Measurements from ENCODE around the gene LEKR1. TPM values are rescaled to one million over a fixed set of nuclear protein-coding genes. Genes with fewer than 3 reads are reported as not detected.

The LEKR1 gene
- total RNA-seq, 8 experiments from 2014 or later: 0.05 to 3.2 (median 1.2) TPM

DNA sequence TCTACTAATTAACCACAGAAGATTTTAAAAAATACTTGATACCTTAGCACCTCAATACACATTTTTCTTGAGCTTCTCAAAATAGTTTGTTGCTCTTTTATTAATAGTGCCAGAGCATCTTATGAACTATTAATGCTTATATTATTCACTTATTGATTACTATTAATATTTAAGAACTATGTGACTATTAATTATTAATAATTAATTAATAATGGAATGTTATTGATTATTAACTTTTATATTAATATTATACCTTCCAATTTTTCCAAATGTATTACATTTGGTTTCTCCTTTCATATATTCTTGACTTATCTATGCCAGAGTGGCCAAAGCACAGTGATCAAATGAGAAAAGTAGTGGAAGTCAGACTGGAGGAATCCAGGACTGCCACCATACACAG lies 195.5 kb downstream of the LEKR1 start:
- no peak overlapping the region for H3K4me3 ChIP-seq
- ATAC-seq (replicated peaks in 6 of 8): no peak
- H3K27ac ChIP-seq: no peak overlapping the region
- in situ Hi-C loops (cut with MboI; ENCODE audit: low pct_unique_long_range_greater_than_20kb in 2 of 9, low sequenced_read_pairs in 9 of 9, unreplicated experiment in 9 of 9): no loop called here
- no peaks in the 10 kb centered on the region for H3K4me1 ChIP-seq (replicated peaks in 1 of 2)

DNA sequence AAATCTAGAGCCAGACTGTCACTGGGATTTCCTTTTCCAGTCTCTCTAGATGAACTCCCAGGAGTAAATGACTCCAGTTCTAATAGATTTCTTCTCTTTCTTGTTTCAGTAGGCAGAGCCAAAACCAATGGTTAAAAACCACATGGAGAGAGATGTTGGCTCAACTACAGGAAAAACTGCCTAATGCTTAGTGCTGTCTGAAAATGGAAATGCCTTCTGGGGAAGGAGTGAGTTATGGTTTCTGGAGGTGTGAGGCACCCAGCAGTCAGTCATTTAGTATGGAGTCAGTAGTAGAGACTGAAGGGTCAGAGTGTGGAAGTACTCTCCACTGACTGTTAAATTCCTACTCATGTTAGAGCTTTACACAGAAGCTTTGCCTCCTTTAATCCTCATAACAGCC lies 197.1 kb downstream of the LEKR1 start:
- Histone ChIP-seq H3K4me3 (no peak overlapping the region), H3K4me1 (replicated peaks in 1 of 2) (no peaks in the 10 kb centered on the region), H3K27ac (no peak overlapping the region)
- in situ Hi-C loops (cut with MboI; ENCODE audit: low pct_unique_long_range_greater_than_20kb in 2 of 9, low sequenced_read_pairs in 9 of 9, unreplicated experiment in 9 of 9): no loop called here
- peak in 2 of 8 experiments; percentile 50 to 71 for ATAC-seq (replicated peaks in 6 of 8)

DNA sequence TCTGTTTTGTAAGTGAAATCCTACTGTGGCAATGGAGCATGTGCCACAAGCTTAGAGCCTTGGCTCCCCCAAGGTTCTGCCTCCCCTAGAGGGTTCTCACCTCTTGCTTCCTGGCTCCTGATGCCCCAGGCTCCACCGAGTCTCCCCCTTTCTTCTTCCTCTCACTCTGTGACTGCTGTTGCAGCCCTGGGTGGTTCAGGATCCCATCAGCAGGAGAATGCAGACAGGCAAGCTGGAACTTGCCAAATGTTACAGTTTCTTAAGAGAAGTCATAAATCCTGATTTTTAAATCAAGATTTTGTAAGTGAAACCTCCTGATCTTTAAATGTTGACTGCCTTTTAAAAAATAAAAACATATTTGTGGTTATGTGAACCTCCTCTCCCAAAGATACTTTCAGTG lies 199.9 kb downstream of the LEKR1 start:
- H3K4me3 ChIP-seq: no peak overlapping the region
- no peak for ATAC-seq (replicated peaks in 6 of 8)
- in situ Hi-C loops (cut with MboI; ENCODE audit: low pct_unique_long_range_greater_than_20kb in 2 of 9, low sequenced_read_pairs in 9 of 9, unreplicated experiment in 9 of 9): no loop called here
- 17 to 71% methylated on average over 1 of the region's 1 CpG; no CpG with 5 or more reads in 8 of the 10 experiments for WGBS, 10 experiments
- no peaks in the 10 kb centered on the region for H3K4me1 ChIP-seq (replicated peaks in 1 of 2)
- no peak overlapping the region for H3K27ac ChIP-seq

DNA sequence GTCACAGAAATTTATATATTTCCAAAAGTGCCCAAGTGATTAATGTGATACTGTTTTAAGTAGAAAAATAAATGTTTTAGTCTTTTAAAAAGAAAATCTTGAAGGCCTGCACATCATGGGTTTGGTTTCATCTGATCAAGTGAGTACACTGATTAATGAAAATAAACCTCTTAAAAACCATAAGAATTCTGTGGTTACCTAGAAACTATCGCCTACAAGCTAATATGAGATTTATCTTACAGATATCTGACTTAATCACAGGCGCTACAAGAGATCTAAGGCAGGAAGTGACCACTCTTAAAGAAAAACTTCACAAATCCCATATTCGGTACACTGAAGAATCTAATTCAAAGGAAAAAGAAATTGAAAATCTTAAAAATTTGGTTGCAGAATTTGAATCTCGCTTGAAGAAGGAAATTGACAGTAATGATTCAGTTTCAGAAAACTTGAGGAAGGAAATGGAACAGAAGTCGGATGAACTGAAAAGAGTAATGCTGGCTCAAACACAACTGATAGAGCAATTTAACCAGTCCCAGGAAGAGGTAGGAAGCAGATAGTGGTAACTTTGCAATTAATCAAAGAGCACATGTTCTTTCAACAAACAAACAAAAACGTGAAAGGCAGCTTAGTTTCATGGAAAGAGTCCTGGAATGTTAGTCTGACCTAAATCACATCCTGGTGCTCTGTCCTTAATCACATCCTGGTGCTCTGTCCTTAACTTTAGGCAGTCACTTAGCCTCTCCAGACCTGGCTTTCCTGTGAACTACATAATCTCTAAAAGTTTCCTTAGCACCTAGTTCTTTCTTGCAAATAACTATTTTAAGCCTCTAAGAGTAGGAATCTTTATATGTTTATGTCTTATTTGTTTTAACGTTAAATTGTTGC lies 201.9 kb downstream of the LEKR1 start:
- Histone ChIP-seq H3K4me3 (no peak overlapping the region), H3K4me1 (replicated peaks in 1 of 2) (no peaks in the 10 kb centered on the region), H3K27ac (no peak overlapping the region)
- WGBS, 10 experiments: 40 to 94% (median 81%) methylated on average over 3 to 7 of the region's 7 CpGs
- in situ Hi-C loops (cut with MboI; ENCODE audit: low pct_unique_long_range_greater_than_20kb in 2 of 9, low sequenced_read_pairs in 9 of 9, unreplicated experiment in 9 of 9): no loop called here
- ATAC-seq (replicated peaks in 6 of 8): no peak

DNA sequence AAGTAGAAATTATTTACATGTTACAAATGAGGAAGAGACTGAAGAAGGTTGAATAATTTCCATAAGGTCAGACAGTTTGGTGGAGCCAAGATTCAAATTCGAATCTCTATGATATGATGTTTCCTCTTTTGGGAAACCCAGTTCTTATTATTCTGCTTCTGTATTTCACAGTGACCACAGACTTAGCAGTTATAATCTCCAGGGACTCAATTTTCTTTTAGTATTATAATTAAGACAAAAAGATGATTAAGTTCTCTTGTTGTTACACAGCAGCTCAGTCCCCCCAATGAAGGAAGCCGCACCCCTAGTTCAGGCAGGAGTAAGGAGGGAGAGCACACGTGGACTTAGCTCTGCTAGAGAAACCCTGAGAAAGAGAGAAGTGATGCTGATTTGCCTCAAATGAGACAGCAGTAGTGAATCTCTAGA lies 203.2 kb downstream of the LEKR1 start:
- ATAC-seq (replicated peaks in 6 of 8): no peak

DNA sequence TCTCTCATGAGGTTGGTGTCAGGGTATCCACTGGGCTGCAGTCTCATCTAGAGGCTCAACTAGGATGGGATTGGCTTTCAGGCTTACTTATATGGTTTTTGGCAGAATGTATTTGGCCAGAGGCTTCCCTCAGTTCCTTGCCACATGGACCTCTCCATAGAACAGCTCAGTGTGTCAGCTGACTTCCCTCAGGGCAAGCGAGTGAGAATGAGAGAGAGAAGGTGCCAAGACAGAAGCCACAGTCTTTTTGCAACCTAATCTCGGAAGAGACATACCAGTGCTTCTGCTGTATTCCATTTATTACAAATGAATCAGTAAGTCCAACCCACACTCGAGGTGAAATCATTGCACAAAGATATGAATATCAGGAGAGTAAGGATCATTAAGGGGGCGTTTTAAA lies 204.6 kb downstream of the LEKR1 start:
- H3K4me1 ChIP-seq (replicated peaks in 1 of 2): no peaks in the 10 kb centered on the region
- in situ Hi-C loops (cut with MboI; ENCODE audit: low pct_unique_long_range_greater_than_20kb in 2 of 9, low sequenced_read_pairs in 9 of 9, unreplicated experiment in 9 of 9): no loop called here
- H3K4me3 ChIP-seq: no peak overlapping the region
- no peak overlapping the region for H3K27ac ChIP-seq
- ATAC-seq (replicated peaks in 6 of 8): no peak
- 38 to 100% (median 64%) methylated on average over 1 to 4 of the region's 4 CpGs for WGBS, 10 experiments

More for the DNA sequence above, 203.2 kb downstream of the LEKR1 start:
- H3K4me3 ChIP-seq: no peak overlapping the region
- 17 to 100% (median 89%) methylated on average over 1 to 3 of the region's 3 CpGs for WGBS, 10 experiments
- in situ Hi-C loops (cut with MboI; ENCODE audit: low pct_unique_long_range_greater_than_20kb in 2 of 9, low sequenced_read_pairs in 9 of 9, unreplicated experiment in 9 of 9): no loop called here
- no peaks in the 10 kb centered on the region for H3K4me1 ChIP-seq (replicated peaks in 1 of 2)
- no peak overlapping the region for H3K27ac ChIP-seq

DNA sequence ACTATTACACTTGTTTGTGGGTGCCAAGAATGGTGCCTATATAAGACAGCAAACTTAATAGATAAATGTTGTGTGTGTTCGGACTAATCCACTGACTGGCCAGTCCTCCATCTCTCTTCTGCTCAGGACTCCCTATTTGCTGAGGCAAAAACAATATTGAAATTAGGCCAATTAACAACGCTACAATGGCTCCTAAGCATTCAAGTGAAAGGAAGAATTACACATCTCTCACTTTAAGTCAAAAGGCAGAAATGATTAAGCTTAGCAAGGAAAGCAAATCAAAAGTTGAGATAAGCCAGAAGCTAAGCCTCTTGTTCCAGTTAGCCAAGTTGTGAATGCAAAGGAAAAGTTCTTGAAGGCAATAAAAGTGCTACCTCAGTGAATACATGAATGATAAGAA lies 206.8 kb downstream of the LEKR1 start:
- 43 to 96% (median 72%) methylated on average over 1 to 2 of the region's 2 CpGs; no CpG with 5 or more reads in 2 of the 10 experiments for WGBS, 10 experiments
- in situ Hi-C loops (cut with MboI; ENCODE audit: low pct_unique_long_range_greater_than_20kb in 2 of 9, low sequenced_read_pairs in 9 of 9, unreplicated experiment in 9 of 9): no loop called here

DNA sequence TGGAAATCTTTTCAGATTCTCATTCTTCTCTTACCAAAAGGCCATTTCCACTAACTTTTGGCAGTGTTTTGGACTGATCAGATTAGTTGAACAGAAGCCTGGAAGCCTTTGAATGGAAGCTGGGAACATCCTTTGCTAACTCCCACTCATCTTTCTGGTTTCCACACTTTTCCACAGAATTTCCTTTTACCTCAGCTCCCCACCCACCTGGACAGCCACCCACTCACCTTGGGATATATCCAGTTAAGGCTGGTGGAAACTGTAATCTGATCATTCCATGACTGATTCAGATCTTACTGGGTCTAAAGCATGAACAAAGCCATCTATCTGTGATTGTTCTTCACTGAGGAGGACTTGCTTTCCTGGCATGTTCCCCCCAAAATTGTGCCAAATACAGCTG lies 214.3 kb downstream of the LEKR1 start:
- Histone ChIP-seq H3K4me3 (no peak overlapping the region), H3K27ac (no peak overlapping the region), H3K4me1 (replicated peaks in 1 of 2) (no peaks in the 10 kb centered on the region)
- in situ Hi-C loops (cut with MboI; ENCODE audit: low pct_unique_long_range_greater_than_20kb in 2 of 9, low sequenced_read_pairs in 9 of 9, unreplicated experiment in 9 of 9): no loop called here
- ATAC-seq (replicated peaks in 6 of 8): no peak

More for the DNA sequence above, 206.8 kb downstream of the LEKR1 start:
- Histone ChIP-seq H3K27ac (no peak overlapping the region), H3K4me3 (no peak overlapping the region), H3K4me1 (replicated peaks in 1 of 2) (no peaks in the 10 kb centered on the region)
- no peak for ATAC-seq (replicated peaks in 6 of 8)

DNA sequence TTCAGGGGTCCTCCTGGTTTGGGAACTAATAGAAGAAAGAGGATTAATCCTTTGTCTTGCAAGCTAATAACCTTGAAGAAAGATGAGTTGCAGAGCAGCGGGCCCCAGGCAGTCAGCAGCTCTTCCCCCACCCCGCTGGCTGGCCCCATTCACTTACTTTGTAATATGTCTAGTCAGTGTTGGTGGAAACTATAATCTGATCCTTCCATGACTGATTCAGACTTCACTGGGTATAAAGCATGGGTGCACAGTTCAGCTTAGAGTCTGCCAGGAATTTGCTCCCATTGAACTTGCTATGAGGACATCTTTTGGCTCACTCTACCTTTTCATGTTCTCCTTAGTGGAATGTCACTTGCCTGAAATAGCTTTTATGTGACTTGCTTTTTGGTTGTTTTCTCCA lies 216.1 kb downstream of the LEKR1 start:
- H3K27ac ChIP-seq: no peak overlapping the region
- no peak for ATAC-seq (replicated peaks in 6 of 8)
- no peaks in the 10 kb centered on the region for H3K4me1 ChIP-seq (replicated peaks in 1 of 2)
- in situ Hi-C loops (cut with MboI; ENCODE audit: low pct_unique_long_range_greater_than_20kb in 2 of 9, low sequenced_read_pairs in 9 of 9, unreplicated experiment in 9 of 9): no loop called here
- 0 to 100% (median 90%) methylated on average over 1 to 2 of the region's 2 CpGs; no CpG with 5 or more reads in 2 of the 10 experiments for WGBS, 10 experiments
- H3K4me3 ChIP-seq: no peak overlapping the region

DNA sequence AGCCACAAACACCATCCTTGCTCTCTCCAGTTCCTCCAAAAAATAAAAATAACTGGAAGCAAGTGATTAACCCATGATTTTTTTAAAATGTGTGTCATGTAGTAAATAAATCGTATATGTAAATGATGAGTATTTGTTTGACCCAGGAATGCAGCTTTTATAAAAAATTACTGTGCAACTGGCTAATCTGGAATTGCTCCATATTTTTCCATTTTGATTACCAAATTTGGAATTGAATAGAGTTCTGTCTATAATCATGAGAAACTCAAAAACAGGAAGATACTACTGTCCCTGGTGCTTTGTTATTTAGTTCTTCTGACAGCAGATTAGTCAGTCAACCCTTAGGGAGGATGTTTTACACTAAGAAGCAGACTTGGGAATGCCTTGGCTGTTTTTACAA lies 217.6 kb downstream of the LEKR1 start:
- 14 to 100% (median 85%) methylated on average over 1 of the region's 1 CpG; no CpG with 5 or more reads in 2 of the 10 experiments for WGBS, 10 experiments
- no peak overlapping the region for H3K4me3 ChIP-seq
- in situ Hi-C loops (cut with MboI; ENCODE audit: low pct_unique_long_range_greater_than_20kb in 2 of 9, low sequenced_read_pairs in 9 of 9, unreplicated experiment in 9 of 9): no loop called here
- H3K27ac ChIP-seq: no peak overlapping the region
- no peaks in the 10 kb centered on the region for H3K4me1 ChIP-seq (replicated peaks in 1 of 2)
- no peak for ATAC-seq (replicated peaks in 6 of 8)

DNA sequence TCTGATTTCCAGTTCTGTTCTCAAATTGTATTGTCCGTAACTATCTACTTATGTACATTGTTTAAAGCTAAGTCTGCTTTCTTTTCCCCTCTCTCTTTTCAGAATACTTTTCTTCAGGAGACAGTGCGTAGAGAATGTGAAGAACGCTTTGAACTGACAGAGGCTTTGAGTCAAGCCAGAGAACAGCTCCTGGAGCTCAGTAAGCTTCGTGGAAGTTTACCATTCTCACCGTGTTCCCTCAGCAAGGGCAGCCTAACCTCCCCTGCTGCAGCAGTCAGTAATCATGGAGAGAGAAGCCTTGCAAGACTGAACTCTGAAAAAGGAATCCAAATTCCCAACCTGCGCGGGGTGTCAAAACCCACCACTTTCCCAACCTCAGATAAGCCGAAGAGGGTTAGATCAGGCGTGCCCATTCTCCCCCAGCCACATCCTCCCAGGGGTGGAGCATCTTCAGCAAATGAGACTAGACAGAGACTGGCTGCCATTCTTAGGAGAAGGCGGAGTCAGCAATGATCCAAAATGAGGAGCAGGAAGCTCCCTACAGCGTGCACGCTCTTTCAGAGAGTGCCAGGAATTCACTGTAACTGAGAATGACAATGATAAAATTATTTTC lies 219.2 kb downstream of the LEKR1 start:
- no peaks in the 10 kb centered on the region for H3K4me1 ChIP-seq (replicated peaks in 1 of 2)
- ATAC-seq (replicated peaks in 6 of 8): no peak
- 40 to 93% (median 80%) methylated on average over 2 to 11 of the region's 12 CpGs for WGBS, 10 experiments
- no peak overlapping the region for H3K4me3 ChIP-seq
- in situ Hi-C loops (cut with MboI; ENCODE audit: low pct_unique_long_range_greater_than_20kb in 2 of 9, low sequenced_read_pairs in 9 of 9, unreplicated experiment in 9 of 9): no loop called here
- H3K27ac ChIP-seq: no peak overlapping the region

DNA sequence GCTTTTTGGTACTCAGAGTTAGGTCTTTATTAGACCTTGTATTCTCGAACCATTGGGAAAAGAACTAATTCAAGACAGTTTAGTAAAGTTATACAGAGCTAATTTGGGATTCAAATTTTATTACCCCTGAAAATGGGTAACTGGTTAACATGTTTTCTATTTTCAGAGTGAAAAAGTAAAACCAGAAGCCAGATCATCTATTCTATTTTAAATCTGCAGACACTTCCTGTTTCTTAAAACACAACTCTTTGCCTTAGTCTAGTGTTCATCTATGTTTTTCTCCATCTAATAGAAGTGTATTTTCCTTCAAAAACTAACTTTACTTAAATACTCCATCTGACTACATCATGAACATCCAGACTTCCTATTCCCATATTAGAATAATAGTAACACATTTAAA lies 220.4 kb downstream of the LEKR1 start:
- no peak overlapping the region for H3K4me3 ChIP-seq
- no peaks in the 10 kb centered on the region for H3K4me1 ChIP-seq (replicated peaks in 1 of 2)
- 0 to 100% (median 67%) methylated on average over 1 of the region's 1 CpG; no CpG with 5 or more reads in 1 of the 10 experiments for WGBS, 10 experiments
- in situ Hi-C loops (cut with MboI; ENCODE audit: low pct_unique_long_range_greater_than_20kb in 2 of 9, low sequenced_read_pairs in 9 of 9, unreplicated experiment in 9 of 9): no loop called here
- no peak overlapping the region for H3K27ac ChIP-seq
- ATAC-seq (replicated peaks in 6 of 8): no peak

DNA sequence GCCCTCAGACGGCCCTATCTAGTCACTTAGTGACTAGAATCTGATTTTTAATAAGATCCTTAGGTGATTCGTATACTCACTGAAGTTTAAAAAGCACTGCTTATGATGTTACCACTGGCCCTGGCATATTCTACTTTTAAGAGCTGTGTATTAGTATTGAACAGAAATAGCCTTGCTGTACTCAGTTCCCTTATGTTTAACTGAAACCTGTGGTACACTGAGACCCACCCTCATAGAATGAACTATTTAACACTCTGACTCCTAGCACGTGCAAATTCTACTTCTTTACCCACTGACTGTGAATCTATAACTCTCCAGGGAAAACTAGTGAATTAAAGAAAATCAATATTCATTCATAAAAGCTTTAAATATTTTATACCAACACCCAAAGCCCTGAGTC lies 224.9 kb downstream of the LEKR1 start:
- H3K4me3 ChIP-seq: no peak overlapping the region
- no peak for ATAC-seq (replicated peaks in 6 of 8)
- WGBS, 10 experiments: 44 to 90% (median 68%) methylated on average over 1 to 3 of the region's 3 CpGs
- H3K4me1 ChIP-seq (replicated peaks in 1 of 2): no peaks in the 10 kb centered on the region
- H3K27ac ChIP-seq: no peak overlapping the region
- in situ Hi-C loops (cut with MboI; ENCODE audit: low pct_unique_long_range_greater_than_20kb in 2 of 9, low sequenced_read_pairs in 9 of 9, unreplicated experiment in 9 of 9): no loop called here

DNA sequence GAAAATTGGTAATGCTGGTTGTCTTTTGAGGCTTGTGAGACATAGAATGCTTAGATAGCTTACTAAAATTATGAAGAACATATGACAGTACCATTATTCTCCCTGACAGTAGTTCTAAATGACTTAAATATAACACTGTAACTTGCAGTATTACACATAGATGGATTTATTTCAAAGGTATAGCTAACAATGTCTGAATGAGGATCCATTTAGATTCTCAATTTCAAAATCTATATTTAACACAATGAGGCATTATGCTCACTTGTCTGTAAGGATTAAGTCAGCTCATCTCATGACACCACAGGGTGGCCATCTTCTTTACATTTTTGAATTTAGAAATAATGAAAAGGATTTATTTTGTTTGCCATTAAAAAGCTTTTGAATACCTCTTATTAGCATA lies 225.4 kb downstream of the LEKR1 start:
- in situ Hi-C loops (cut with MboI; ENCODE audit: low pct_unique_long_range_greater_than_20kb in 2 of 9, low sequenced_read_pairs in 9 of 9, unreplicated experiment in 9 of 9): no loop called here
- Histone ChIP-seq H3K4me3 (no peak overlapping the region), H3K27ac (no peak overlapping the region), H3K4me1 (replicated peaks in 1 of 2) (no peaks in the 10 kb centered on the region)
- no peak for ATAC-seq (replicated peaks in 6 of 8)
